H1 (cell line): ENCODE measurements around the gene BAZ2A. TPM values are rescaled to one million over a fixed set of nuclear protein-coding genes. Genes with fewer than 3 reads are reported as not detected.

Source experiments
- CTCF ChIA-PET: fragments of 300-600 bp; sonication (Branson Sonifier 250); formaldehyde crosslinking; loops from one replicate; lab custom pipeline; 2021; ENCODE audit not compliant: partially characterized antibody; lab: Charles Lee
- POLR2A ChIA-PET: fragments of 300-600 bp; sonication (Branson Sonifier 250); formaldehyde crosslinking; loops from one replicate; lab custom pipeline; 2021; ENCODE audit warnings: inconsistent platforms; ENCODE audit not compliant: partially characterized antibody; lab: Charles Lee
- DNase-seq, 2 experiments: peaks; one replicate each; pipeline versions ENCODE4 v3.0.0 to v3.0.0-alpha.2; 2010 to 2022; ENCODE audit warnings: low spot score in 2 of 2, low read depth in 1 of 2, mixed read lengths in 1 of 2
- FAIRE-seq: peaks from 2 replicates; lab custom pipeline; 2011; peaks lifted over from hg19 to GRCh38; lab: Jason Lieb, UNC
- H2AFZ ChIP-seq: 2 replicates; pipeline ENCODE4 v1.8.1; 2012; ENCODE audit warnings: low read length, inconsistent platforms
- H2AK5ac ChIP-seq: 2 replicates; pipeline ENCODE4 v1.6.1; 2013; ENCODE audit warnings: low read depth, low read length
- H2BK120ac ChIP-seq: replicated peaks from 2 replicates; pipeline ENCODE3; 2013; ENCODE audit warnings: low read depth, low read length, inconsistent platforms
- H2BK12ac ChIP-seq: 2 replicates; pipeline ENCODE4 v1.6.1; 2013; ENCODE audit warnings: low read depth, low read length
- H2BK15ac ChIP-seq: 2 replicates; pipeline ENCODE4 v1.6.1; 2013; ENCODE audit warnings: low read length
- H2BK20ac ChIP-seq: 2 replicates; pipeline ENCODE4 v1.6.1; 2013; ENCODE audit warnings: low read length
- H2BK5ac ChIP-seq: 2 replicates; pipeline ENCODE4 v1.6.1; 2013; ENCODE audit warnings: low read depth, low read length
- H3K14ac ChIP-seq: 2 replicates; pipeline ENCODE4 v1.6.1; 2013; ENCODE audit warnings: inconsistent platforms; ENCODE audit not compliant: insufficient read length
- H3K18ac ChIP-seq: 2 replicates; pipeline ENCODE4 v1.6.1; 2013; ENCODE audit warnings: low read length; ENCODE audit errors: extremely low read depth
- H3K23ac ChIP-seq: 2 replicates; pipeline ENCODE4 v1.6.1; 2013; ENCODE audit warnings: inconsistent platforms; ENCODE audit not compliant: insufficient read length
- H3K23me2 ChIP-seq: 2 replicates; pipeline ENCODE4 v1.6.1; 2013; ENCODE audit warnings: low read depth, low read length
- H3K27ac ChIP-seq: 2 replicates; pipeline ENCODE4 v1.6.1; 2011; ENCODE audit warnings: low read depth, low read length, inconsistent platforms
- H3K27me3 ChIP-seq, 4 experiments: replicated peaks in 1 of 4; 1 replicate in 1 of 4; 2 replicates in 3 of 4; pipeline versions ENCODE4 v1.6.1 to v1.8.1; 2011 to 2013; ENCODE audit warnings: low read length in 3 of 4, mild to moderate bottlenecking in 3 of 4, inconsistent platforms in 2 of 4, mixed read lengths in 2 of 4, moderate library complexity in 1 of 4; ENCODE audit not compliant: control insufficient read depth in 3 of 4, insufficient read depth in 3 of 4; ENCODE audit errors: extremely low read depth in 1 of 4
- H3K36me3 ChIP-seq, 4 experiments: 2 replicates each; pipeline versions ENCODE4 v1.6.1 to v1.8.1; 2011 to 2013; ENCODE audit warnings: mild to moderate bottlenecking in 4 of 4, low read length in 3 of 4, moderate library complexity in 2 of 4, control low read depth in 1 of 4, inconsistent platforms in 1 of 4; ENCODE audit not compliant: insufficient read depth in 4 of 4, control insufficient read depth in 2 of 4
- H3K4ac ChIP-seq: replicated peaks from 2 replicates; pipeline ENCODE3; 2013; ENCODE audit warnings: low read length, low read depth, mixed read lengths, inconsistent platforms; ENCODE audit not compliant: insufficient read length
- H3K4me1 ChIP-seq, 4 experiments: replicated peaks in 1 of 4; 1 replicate in 1 of 4; 2 replicates in 3 of 4; pipeline versions ENCODE4 v1.6.1 to v1.8.1; 2011 to 2013; ENCODE audit warnings: low read length in 3 of 4, inconsistent platforms in 2 of 4, mixed read lengths in 1 of 4; ENCODE audit not compliant: insufficient read depth in 4 of 4, control insufficient read depth in 3 of 4
- H3K4me2 ChIP-seq, 2 experiments: 2 replicates each; pipeline versions ENCODE4 v1.6.1 to v1.8.1; 2011 to 2013; ENCODE audit warnings: low read depth in 2 of 2, low read length in 2 of 2, control low read depth in 1 of 2, inconsistent platforms in 1 of 2, mild to moderate bottlenecking in 1 of 2; ENCODE audit not compliant: insufficient read depth in 1 of 2
- H3K4me3 ChIP-seq, 4 experiments: fragments of 200-600, 300-600 bp in 1 of 4; sonication (generic), shearing (Covaris generic), sonication (Bioruptor Twin) in 1 of 4; 2 replicates each; pipeline versions ENCODE4 v1.5.1 to v1.8.1; 2011 to 2016; ENCODE audit warnings: low read length in 4 of 4, low read depth in 3 of 4, control low read depth in 2 of 4, inconsistent platforms in 2 of 4, mild to moderate bottlenecking in 2 of 4, mixed read lengths in 1 of 4, moderate library complexity in 1 of 4; ENCODE audit not compliant: insufficient read depth in 2 of 4; ENCODE audit errors: extremely low read depth in 1 of 4
- H3K56ac ChIP-seq: replicated peaks from 2 replicates; pipeline ENCODE3; 2013; ENCODE audit warnings: low read depth, mild to moderate bottlenecking, mixed read lengths, low read length, inconsistent platforms; ENCODE audit not compliant: insufficient read length
- H3K79me1 ChIP-seq: 2 replicates; pipeline ENCODE4 v1.6.1; 2013; ENCODE audit warnings: low read depth, low read length, control low read depth
- H3K79me2 ChIP-seq, 2 experiments: 2 replicates each; pipeline versions ENCODE4 v1.6.1 to v1.8.1; 2012 to 2013; ENCODE audit warnings: low read length in 2 of 2, mild to moderate bottlenecking in 2 of 2, inconsistent platforms in 1 of 2; ENCODE audit not compliant: insufficient read depth in 2 of 2, control insufficient read depth in 1 of 2
- H3K9ac ChIP-seq, 4 experiments: replicated peaks in 1 of 4; 1 replicate in 1 of 4; 2 replicates in 3 of 4; pipeline versions ENCODE4 v1.6.1 to v1.8.1; 2011 to 2013; ENCODE audit warnings: low read depth in 3 of 4, low read length in 3 of 4, control low read depth in 2 of 4, mild to moderate bottlenecking in 2 of 4, moderate library complexity in 2 of 4, inconsistent platforms in 1 of 4; ENCODE audit errors: extremely low read depth in 1 of 4
- H3K9me3 ChIP-seq, 2 experiments: 2 replicates each; pipeline versions ENCODE4 v1.6.1 to v1.8.1; 2012 to 2013; ENCODE audit warnings: mild to moderate bottlenecking in 2 of 2, moderate library complexity in 2 of 2, control low read depth in 1 of 2, inconsistent platforms in 1 of 2, low read depth in 1 of 2, low read length in 1 of 2, mixed read lengths in 1 of 2; ENCODE audit not compliant: insufficient read depth in 2 of 2
- H4K20me1 ChIP-seq, 2 experiments: replicated peaks in 1 of 2; 2 replicates each; pipeline versions ENCODE3 to v1.8.1; 2011 to 2013; ENCODE audit warnings: inconsistent platforms in 2 of 2, low read length in 2 of 2, mild to moderate bottlenecking in 1 of 2; ENCODE audit not compliant: insufficient read depth in 2 of 2, control insufficient read depth in 1 of 2
- H4K5ac ChIP-seq: 2 replicates; pipeline ENCODE4 v1.6.1; 2013; ENCODE audit warnings: low read length, low read depth, mixed read lengths, inconsistent platforms; ENCODE audit not compliant: insufficient read length
- H4K8ac ChIP-seq: 2 replicates; pipeline ENCODE4 v1.8.0; 2013; ENCODE audit warnings: mild to moderate bottlenecking, moderate library complexity, low read length, inconsistent platforms; ENCODE audit not compliant: insufficient read depth; ENCODE audit errors: extremely low read depth
- H4K91ac ChIP-seq: replicated peaks from 2 replicates; pipeline ENCODE3; 2013; ENCODE audit warnings: low read length, mixed read lengths, inconsistent platforms; ENCODE audit not compliant: insufficient read length
- ASH2L ChIP-seq: fragments of 200-600, 300-600 bp; sonication (generic); IDR thresholded peaks from one replicate; pipeline ENCODE4 v1.7.1; 2017; ENCODE audit warnings: low read length
- CBX8 ChIP-seq: fragments of 300-800, 300-1000 bp; sonication (generic); IDR thresholded peaks from 2 replicates; pipeline ENCODE4 v1.7.1; 2016; ENCODE audit warnings: low read depth, low read length, borderline replicate concordance
- SIN3A ChIP-seq, 2 experiments: IDR thresholded peaks in 1 of 2; conservative IDR thresholded peaks in 1 of 2; 2 replicates each; pipeline ENCODE4 v1.6.1; 2011 to 2012; ENCODE audit warnings: low read length in 2 of 2, improper control_type of control experiment in 1 of 2, low read depth in 1 of 2, mild to moderate bottlenecking in 1 of 2
- YY1 ChIP-seq: IDR thresholded peaks from 2 replicates; pipeline ENCODE4 v1.6.1; 2011; ENCODE audit warnings: low read depth, mild to moderate bottlenecking, low read length
- WGBS, 2 experiments: shearing (Covaris generic) in 1 of 2; methylation state at CpG; one replicate each; pipeline versions ENCODE4 v1.1.6 to v1.1.7; 2013 to 2015; ENCODE audit warnings: low lambda C conversion rate in 2 of 2, mixed read lengths in 2 of 2, inconsistent platforms in 1 of 2, low coverage in 1 of 2, missing lambda C conversion rate in 1 of 2; ENCODE audit not compliant: insufficient replicate concordance in 2 of 2, insufficient coverage in 1 of 2, insufficient read length in 1 of 2; ENCODE audit errors: extremely low coverage in 1 of 2, missing lambda C conversion rate in 1 of 2; 5-methylcytosine and 5-hydroxymethylcytosine counted together
- polyA plus RNA-seq, 7 experiments: library from polyadenylated mRNA; depleted of rRNA in 3 of 7; stranded (reverse) in 5 of 7; unstranded in 2 of 7; fragments of >200 nt in 5 of 7; fragments of 200-250 nt in 2 of 7; gene quantifications; 1 replicate in 5 of 7; 2 replicates in 1 of 7; 4 replicates in 1 of 7; pipeline versions ENCODE4 v1.2.1 to v1.2.3, GENCODE V29; 2011 to 2013; ENCODE audit warnings: missing spikeins in 2 of 7, mixed read lengths in 2 of 7
- total RNA-seq: library from RNA; stranded (reverse); fragmentation: NEBNext Ultra II Directional; extraction: Animal tissue kit (Norgen Biotek cat#: 25700); gene quantifications from 2 replicates; pipeline ENCODE4 v1.2.1, GENCODE V29; 2021

BAZ2A gene
- total and polyA plus RNA-seq, 2 of the 8 experiments (the other 6 are each of a cell fraction or from before 2014, with no cell fraction given), result 52.0 to 110 TPM

GRCh38 chr12:56676851-56677580, 46.9 kb upstream of the BAZ2A start:
- no peak for TF ChIP-seq YY1
- TF ChIP-seq CBX8, result no peak
- no peak for TF ChIP-seq SIN3A (conservative IDR thresholded peaks at IDR 0.05 in 1 of 2, IDR thresholded peaks at IDR 0.05 in 1 of 2; ENCODE audit: low read depth in 1 of 2, low read length in 2 of 2)
- no peak for TF ChIP-seq ASH2L
- TF ChIP-seq, all 59 proteins: peak for 0
- WGBS, 2 experiments, result 83% methylated on average over 11 of the region's 11 CpGs; no CpG with 5 or more reads in 1 of the 2 experiments
- Histone ChIP-seq H3K4me3 (no peak overlapping the region), H4K8ac (no peak overlapping the region), H4K5ac (no peak overlapping the region), H3K9me3 (no peaks in the 10 kb centered on the region), H3K36me3 (peaks cover 4 to 38% (median 7%) of the 10 kb centered on the region in 4 experiments; a peak in 5 of 8 replicates), H3K27me3 (no peaks in the 10 kb centered on the region), H2BK5ac (no peak overlapping the region), H3K23ac (no peak overlapping the region), H3K4me2 (no peak overlapping the region), H2AK5ac (no peak overlapping the region), H3K79me1 (peaks cover 5% of the 10 kb centered on the region; the same call in 1 of the 2 replicates), H2BK12ac (no peak overlapping the region), H2BK20ac (no peak overlapping the region), H3K79me2 (peaks cover 56 to 95% of the 10 kb centered on the region in 2 experiments), H3K4ac (no peak overlapping the region), H3K56ac (no peak overlapping the region), H4K20me1 (peaks cover 24 to 29% of the 10 kb centered on the region in 2 experiments), H3K9ac (no peak overlapping the region), H3K18ac (no peak overlapping the region), H3K14ac (no peak overlapping the region), H4K91ac (no peak overlapping the region), H2AFZ (no peak overlapping the region), H2BK15ac (no peak overlapping the region), H3K4me1 (no peaks in the 10 kb centered on the region; a peak in 1 of 7 replicates), H3K23me2 (no peaks in the 10 kb centered on the region), H2BK120ac (no peak overlapping the region), H3K27ac (no peak overlapping the region)
- FAIRE-seq (no peak), DNase-seq (no peak)
- ChIA-PET CTCF (interaction anchor here (0.6 to 1.9 kb wide), 3 partner anchors 28 to 330 kb away, joined by 5 to 7 read pairs (median 6); no protein-coding TSS in a partner anchor), POLR2A (interaction anchor here (0.6 to 52.4 kb wide), 9 partner anchors 7 to 60 kb away, joined by 3 to 1406 read pairs (median 8); partner anchors contain the start of genes ATP5F1B, NACA, PRIM1 and PTGES3)
